NCI-H774 (cell line): ENCODE results near the gene TMEM200B.
"Not testable (repeated sequence)": the region's sequence is repeated elsewhere in the genome, so short reads cannot be mapped to it uniquely, and the experiment has no call there.

Source experiments
- DNase-seq: peaks from one replicate; lab custom pipeline; 2025; lab: John Stamatoyannopoulos, UW

The TMEM200B gene

DNA sequence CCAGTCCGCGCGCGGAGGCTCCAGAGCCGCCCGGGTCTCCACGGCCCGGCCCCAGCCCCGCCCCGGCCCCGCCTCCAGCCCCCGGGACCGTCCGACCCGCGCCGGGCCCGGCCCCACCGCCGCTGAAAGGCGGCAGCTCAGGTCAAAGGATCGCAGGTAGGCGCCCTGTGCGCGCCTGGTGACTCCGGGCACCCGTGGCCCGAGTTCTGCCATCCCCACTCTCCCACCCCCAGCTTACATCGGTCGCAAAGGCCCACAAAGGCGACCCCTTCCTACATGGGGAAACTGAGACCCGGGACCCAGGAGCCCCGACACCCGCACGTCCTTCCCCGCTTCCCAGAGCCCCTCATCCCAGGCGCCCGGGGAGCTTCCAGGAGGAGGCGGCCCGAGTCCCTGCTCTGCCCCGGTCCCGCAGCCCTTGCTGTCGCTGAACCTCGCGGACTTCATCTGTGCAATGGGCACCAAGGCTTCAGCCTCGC lies at the start of gene TMEM200B:
TMEM200B (minus strand) TSS at position 17 of the 479 bp plus-strand sequence. CDS start 2,075 bp downstream, outside the sequence.
- no peak for DNase-seq

DNA sequence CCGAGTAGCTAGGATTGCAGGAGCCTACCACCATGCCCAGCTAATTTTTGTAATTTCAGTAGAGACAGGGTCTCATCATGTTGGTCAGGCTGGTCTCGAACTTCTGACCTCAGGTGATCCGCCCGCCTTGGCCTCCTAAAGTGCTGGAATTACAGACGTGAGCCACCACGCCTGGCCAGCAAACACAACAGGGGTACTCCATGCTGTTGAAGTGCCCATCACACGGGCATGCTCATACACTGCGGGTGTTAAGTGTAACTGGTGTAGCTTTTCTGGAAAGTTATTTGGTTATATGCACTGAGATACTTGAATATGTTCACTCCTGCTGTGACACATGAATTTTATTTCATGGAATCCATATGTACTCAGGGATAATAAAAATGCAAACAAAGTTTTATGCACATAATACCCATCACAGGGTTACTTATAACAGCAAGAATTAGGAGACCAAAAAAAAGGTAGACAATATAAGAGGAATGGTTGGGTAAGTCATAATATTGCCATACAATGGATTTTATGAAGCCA lies 48.8 kb upstream of the TMEM200B start:
- DNase-seq: no peak

DNA sequence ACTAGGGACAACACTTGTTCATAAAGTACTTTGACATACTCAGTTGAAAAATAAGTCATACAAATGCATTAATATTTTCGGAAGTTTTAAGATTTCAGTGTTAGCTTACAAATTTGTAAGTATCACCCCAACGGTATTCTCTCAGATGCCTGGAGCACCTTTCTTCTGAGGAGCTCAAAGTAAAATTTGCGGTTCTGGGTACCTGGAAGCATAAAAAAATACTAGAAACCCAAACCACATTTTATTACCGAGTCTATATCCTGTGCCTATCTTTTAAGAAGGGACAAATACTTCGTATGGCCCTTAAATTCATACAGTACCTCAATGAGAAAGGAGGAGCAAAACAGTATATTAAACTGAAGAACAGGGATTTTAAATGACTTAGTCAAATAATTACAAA lies 47.8 kb upstream of the TMEM200B start:
- no peak for DNase-seq

DNA sequence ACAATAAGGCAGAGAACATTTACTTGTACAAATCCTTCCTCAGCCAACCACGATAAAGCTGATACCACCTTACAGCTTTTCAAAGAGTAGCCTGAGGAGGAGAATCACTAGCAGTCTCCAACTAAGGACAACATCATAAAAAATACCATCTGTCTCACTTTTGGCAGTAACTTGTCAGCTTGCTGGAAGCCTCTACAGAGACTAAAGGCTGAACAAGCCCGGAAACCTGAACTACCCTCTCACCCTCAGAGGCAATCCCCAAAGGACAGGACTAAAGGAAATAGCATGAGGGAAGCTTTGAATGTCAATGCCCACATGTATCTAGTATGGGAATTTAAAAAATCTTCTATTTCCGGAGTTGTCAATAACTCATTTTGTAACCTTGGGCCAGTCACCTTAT lies 47.4 kb upstream of the TMEM200B start:
- no peak for DNase-seq

- no peak for DNase-seq
Measured at GRCh38 chr1:29169976-29170375, 46.3 kb upstream of the TMEM200B start.

DNA sequence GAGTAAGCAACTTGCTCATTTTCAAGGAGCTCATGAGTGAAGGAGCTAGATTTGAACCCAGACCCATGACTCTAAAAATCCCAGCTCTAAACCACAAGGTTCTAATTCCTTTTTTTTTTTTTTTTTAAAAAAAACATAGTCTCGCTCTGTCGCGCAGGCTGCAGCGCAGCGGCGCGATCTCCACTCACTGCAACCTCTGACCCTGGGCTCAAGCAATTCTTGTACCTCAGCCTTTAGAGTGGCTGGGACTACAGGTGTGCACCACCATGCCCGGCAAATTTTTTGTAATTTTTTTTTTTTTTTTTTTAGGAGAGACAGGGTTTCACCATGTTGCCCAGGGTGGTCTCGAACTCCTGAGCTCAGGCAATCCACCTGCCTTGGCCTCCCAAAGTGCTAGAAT lies 44.2 kb upstream of the TMEM200B start:
- DNase-seq: no peak

GRCh38 chr1:29166291-29166878 lies 42.7 kb upstream of the TMEM200B start:
- no peak for DNase-seq

- DNase-seq: no peak
Measured at GRCh38 chr1:29164588-29164987, 40.9 kb upstream of the TMEM200B start.

GRCh38 chr1:29162476-29163138 lies 38.9 kb upstream of the TMEM200B start:
- DNase-seq: no peak

DNA sequence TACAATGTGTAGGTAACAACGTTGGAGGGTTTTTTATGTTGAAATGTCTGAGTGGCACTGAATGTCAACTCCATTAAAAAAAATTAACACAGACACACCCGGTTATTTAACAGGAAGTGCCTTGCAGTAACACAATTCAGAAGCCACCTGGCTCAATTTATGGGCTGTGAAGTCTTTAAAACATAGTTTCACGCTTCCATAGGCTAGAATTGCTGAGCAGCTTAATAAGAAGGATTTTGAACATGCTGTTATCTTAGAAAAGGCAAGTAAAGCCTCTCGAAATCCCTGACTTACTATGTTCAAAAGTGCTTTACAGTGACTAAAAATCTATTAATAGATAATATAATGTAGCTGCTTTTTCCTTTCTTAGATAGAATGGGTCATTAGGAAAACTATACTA lies 38.3 kb upstream of the TMEM200B start:
- DNase-seq: no peak

- DNase-seq: no peak
Measured at GRCh38 chr1:29159773-29160172, 36.1 kb upstream of the TMEM200B start.

GRCh38 chr1:29157269-29157601 lies 33.5 kb upstream of the TMEM200B start:
- DNase-seq: no peak

- no peak for DNase-seq
Measured at GRCh38 chr1:29156543-29157268, 33.0 kb upstream of the TMEM200B start.

- no peak for DNase-seq
Measured at GRCh38 chr1:29152046-29152805, 28.5 kb upstream of the TMEM200B start.

DNA sequence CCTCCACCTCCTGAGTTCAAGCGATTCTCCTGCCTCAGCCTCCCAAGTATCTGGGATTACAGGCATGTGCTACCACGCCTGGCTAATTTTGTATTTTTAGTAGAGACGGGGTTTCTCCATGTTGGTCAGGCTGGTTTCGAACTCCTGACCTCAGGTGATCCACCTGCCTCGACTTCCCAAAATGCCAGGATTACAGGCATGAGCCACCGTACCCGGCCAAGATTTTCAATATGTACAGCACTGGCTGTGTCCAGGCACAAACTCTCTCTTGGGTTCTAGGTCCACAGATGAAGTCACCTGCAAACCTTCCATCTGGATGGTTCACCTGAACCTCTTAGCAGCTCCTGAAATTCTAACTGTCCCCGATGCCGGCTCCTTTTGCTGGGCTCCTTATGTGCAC lies 26.6 kb upstream of the TMEM200B start:
- not testable (repeated sequence) for DNase-seq

DNA sequence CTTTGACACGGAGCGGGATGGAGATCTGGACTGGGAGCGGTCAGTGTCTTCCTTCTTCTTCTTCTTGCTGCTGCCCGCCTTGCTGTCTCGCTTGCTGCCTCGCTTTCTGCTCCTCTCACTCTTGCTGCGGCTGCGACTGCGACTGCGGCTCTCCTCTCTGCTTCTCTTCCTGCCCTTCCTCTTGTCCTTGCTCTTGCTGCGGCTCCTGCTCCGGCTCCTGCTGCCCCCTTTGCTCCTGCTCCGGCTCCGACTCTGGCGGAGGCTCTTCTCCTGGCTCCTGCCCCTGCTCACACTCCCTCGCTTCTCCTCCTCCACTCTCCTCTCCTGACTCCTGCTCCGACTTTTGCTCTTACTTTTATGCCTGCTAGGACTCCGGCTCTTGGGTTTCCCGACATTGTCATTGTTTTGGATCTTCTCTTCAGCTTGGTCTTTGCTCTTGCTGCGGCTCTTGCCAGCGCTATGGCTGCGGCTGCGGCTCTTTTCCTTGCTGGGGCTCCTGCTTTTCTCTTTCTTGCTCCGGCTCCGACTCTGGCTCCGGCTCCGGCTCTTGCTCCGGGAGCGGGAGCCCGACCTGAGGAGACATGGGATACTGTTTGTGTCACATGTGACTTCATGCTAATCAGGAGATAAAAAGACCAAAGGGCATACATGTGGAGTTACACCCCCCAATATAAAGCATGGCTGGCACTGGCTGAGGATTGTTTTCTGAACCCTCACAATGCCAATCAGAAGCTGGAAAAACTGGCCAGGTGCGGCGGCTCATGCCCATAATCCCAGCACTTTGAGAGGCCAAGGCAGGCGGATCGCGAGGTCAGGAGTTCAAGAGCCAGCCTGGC lies 25.2 kb upstream of the TMEM200B start:
- no peak for DNase-seq

DNA sequence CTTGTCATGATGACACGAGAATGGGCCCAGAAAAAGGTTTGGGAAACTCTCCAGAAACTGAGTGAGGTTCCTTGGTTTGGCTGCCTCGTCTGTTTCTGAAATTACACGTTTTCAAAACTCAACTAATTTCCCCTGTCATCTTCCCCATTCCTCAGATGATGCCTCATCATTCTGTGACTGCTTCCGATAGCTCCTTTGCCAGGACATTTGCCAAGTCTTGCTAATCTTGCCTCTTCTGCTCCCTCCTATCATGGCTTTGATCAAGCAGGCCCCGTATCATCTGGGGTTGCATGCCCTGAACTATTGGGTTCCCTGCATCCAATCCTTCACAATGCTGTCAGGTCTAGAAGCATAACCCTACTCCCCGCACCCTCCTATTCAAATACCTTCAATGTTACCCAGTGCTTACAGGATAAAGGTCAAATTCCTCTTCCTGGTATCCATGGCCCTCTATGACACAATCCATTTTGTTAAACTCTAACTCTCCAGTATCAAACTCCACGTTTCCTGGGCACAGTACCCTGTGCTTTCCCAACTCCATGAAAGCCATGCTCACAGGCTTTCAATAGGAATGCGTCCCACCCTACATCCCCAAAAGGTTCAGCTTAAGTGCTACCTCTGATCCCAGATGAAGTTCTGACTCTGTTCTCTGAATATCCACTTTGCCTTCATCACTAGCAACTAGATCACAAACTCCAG lies 22.2 kb upstream of the TMEM200B start:
- DNase-seq: no peak

DNA sequence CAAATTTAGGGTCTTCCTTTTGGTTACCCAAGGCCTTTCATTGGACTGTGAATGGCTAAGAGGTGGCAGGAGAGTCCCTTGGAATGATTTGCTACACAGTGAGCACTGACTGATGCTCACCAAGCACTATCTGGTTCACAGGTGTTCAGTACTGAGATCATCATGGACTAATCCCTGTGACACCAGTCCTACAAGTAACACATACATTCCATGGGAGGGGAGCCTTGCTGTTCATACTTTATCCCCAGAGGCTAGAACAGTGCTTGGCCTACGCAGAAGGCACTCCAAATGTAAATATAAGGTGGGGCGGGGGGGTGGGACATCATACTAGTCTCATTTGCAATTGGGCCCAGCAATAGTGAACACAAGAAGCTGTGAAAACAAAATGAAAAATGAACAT lies 20.5 kb upstream of the TMEM200B start:
- DNase-seq: no peak

GRCh38 chr1:29142714-29143113 lies 19.0 kb upstream of the TMEM200B start:
- DNase-seq: no peak

DNA sequence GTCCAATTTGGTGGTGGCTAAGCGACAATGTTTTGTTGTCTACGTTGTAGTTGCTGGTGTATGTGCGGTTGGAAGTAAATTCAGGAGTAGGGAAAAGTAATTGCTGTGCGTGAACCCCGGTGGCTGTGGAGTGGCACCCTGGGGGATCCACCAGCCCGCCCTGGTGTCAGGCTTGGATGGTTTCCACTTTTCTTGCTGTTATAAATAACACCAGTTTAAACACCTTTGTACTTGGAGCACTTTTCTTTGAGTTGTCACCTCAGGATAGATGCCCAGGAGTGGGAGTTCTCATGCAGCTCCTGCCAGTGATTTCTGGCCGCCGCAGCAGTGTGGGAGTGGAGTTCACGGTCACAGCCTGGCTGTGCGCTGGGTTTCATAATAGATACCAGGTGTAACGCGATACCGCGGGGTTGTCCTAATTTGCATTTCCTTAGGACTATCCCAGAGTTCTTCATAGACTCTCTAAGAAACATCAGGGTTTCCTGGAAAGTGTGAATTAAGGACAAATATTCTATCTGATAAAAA lies 12.8 kb upstream of the TMEM200B start:
- DNase-seq: no peak

- DNase-seq: no peak
Measured at GRCh38 chr1:29134695-29135028, 11.0 kb upstream of the TMEM200B start.
